OCI-LY3 (cell line): ENCODE data around the gene SRPK2.

ENCODE experiments used
- CTCF ChIP-seq: fragments of 200-600, 300-600 bp; sonication (generic); IDR thresholded peaks from 2 replicates; pipeline ENCODE4 v1.5.1; 2014; ENCODE audit warnings: antibody characterized with exemption, low read length, low read depth
- EZH2phosphoT487 ChIP-seq: fragments of 200-600 bp; shearing (Covaris generic); IDR thresholded peaks from 2 replicates; pipeline ENCODE4 v1.6.1; 2018; ENCODE audit warnings: antibody characterized with exemption, mixed run types, low read depth

- TF ChIP-seq CTCF (no peak), EZH2phosphoT487 (no peak)
Observed at GRCh38 chr7:105365541-105366534, 22.9 kb downstream of the SRPK2 start.
